CD4-positive, alpha-beta T cell treated with Interleukin-4 for 1 hour (primary cell): ENCODE measurements around the gene TPSAB1.

ENCODE experiments used
- DNase-seq, 2 donors: peaks; one replicate each; pipeline ENCODE4 v3.0.0-alpha.2; 2020 to 2022

TPSAB1 gene

DNA sequence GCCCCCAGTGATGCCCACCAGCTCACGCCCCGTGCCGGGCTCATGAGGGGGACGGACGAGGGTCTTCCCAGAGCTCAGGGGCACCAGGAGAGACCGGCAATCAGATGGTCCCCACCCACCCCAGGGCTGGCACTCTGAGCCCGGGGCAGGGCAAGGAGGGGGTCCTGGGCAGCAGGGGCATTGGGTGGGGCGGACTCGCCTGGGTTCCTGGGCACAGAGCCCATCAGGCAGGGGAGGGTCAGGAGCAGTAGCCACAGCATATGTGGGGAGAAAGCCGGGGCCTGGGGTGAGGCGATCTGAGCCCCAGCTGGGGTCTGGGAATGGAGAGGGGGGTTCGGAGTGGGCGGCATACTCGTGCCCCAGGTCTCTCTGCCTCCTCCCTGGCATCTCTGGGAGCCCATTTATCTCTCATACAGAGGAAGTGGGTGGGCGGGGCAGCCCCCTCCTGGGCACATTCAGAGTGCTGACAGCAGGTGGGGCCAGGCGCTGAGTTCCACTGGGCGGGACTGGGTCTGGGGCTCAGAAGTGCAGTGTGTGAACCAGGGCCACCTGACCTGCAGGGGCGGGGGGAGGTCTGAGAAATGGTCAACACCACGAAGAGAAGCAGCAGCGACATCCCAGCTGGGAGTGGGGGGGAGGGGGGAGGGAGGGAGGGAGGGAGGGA, 48.4 kb downstream of the TPSAB1 start:
- no peak for DNase-seq

DNA sequence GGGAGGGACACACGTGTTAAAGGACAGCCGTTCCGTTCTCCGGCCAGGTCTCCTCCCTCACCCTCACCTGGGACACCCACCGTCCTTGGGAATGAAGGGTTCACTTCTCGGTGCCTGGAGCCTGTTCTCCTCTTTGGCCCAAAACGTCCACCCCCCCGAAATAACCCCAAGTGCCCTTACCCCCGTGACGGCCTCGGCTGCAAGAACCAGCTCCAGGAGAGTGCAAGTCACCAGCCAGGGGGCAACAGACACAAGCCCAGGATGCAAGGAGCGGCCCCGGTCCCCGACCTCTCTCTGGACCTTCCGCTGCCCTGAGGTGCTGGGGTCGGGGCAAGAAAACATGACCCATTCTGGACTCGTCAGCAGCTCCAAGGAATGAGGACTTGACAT, 49.0 kb downstream of the TPSAB1 start:
- no peak for DNase-seq

- DNase-seq = no peak
Observed at GRCh38 chr16:1290063-1290501, 49.6 kb downstream of the TPSAB1 start.

- DNase-seq = no peak
Observed at GRCh38 chr16:1290860-1291575, 50.5 kb downstream of the TPSAB1 start.

DNA sequence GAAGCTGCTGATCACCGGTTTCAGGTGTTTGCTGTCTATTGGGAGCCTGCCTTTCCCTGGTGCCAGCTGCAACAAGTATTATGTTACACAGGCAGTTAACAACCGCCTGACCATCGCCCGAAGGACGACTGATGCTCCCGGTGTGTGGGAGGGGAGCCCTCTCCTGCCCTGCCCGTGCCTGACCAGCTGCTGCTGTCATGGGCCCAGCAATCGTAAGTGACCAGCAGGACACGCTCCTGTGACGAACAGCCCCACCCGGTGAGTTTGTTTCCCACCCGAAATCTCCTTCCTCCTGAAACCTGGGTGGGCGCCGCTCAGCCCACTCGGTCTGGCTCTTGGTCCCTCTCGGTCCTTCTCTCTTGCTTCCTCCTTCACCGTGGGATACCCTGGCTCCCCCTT, 51.1 kb downstream of the TPSAB1 start:
- DNase-seq = no peak
